ENCODE measurements around the gene TOMM40L. TPM values are rescaled to one million over a fixed set of nuclear protein-coding genes. Genes with fewer than 3 reads are reported as not detected.

The TOMM40L gene
- 10 to 100 TPM; 19.6 to 24.6 TPM for total RNA-seq
- long read RNA-seq, transcript TOMM40L-202 (10 exons, 2,708 nt): major isoform, 5 of 18 reads
- long read RNA-seq, partial matches to known transcripts: 5 of 18 reads
- long read RNA-seq, other reads (novel, unspliced or antisense): 4 of 18 reads

DNA sequence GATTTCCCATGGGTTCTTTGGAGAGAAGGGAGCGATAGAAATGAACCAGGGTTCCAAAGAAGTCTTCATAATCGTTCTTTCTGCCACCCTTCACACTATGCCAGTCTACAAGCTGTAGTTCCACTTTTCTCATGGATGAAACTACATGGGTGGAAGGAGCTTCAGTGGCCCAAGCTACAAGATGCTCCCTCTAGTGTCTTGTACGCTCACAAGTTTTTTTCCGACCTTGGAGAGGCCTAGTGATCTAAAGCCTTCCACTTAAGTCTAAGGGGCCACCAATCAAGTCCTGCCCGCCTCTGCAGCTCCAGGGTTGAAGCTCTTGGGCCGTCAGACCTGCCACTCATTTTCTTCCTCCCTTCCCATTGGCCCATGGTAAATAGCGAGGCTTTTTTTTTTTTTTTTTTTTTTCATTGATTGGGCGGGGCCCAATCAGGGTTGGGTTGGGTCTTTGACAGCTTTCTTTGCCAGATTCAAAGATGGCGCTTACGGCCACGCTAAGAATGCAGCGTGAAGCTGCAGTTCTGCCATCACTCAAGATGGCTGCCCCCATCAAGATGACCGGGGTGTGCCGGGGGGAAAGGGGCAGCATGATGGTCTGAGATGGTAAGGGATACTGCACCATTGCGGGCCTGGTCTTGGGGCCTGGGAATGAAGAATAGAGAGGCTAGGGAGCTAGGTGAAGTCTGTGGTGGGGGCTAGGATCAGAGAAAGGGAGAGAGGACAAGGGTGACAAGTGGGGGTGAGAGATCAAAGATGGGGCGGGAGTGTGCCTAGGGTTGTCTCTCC is at the start of gene TOMM40L:
TSS of gene TOMM40L (plus strand) at position 527 of the 786 bp plus-strand sequence. CDS start 430 bp downstream, outside the sequence.
- intact Hi-C loops (cut with DNase I, micrococcal nuclease): loop anchor here (5.0 to 10.0 kb wide), 3 partner anchors 67 to 159 kb away; no protein-coding TSS in a partner anchor
- peak; percentile 90 to 97 for DNase-seq
- ATAC-seq: peak; percentile 92

DNA sequence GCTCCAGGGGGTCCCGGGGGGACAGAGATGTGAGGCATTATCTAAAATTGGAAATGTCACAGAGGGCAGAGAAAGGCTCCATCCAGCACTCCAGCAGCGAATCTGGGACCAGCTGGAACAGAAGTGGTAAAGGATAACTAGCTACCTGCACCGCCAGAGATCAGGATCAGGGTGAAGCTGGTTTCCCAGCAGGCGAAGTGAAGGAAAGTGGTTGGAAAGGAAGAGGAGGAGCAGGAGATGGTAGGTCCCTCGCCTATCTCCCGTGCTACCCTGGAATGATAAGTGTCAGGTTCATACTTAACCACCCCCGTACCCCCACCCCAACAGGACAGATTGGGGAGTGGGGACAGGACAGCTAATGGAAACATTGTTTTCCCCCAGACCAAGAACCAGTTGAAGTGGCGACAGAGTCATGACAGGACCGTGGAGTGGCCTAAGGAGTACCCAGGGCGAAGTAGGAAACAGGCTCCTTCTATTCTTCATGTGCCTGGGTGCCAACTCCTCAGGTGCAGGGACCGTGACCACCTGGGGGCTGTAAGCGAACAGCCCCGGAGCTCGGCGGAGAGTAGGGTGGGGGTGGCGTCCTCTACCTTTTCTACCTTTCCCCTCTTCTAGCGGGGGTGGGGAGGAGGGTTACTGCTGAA is 49.3 kb upstream of the TOMM40L start:
- intact Hi-C loops (cut with DNase I, micrococcal nuclease): no loop called here
- no peak for DNase-seq
- peak; percentile 45 for ATAC-seq

DNA sequence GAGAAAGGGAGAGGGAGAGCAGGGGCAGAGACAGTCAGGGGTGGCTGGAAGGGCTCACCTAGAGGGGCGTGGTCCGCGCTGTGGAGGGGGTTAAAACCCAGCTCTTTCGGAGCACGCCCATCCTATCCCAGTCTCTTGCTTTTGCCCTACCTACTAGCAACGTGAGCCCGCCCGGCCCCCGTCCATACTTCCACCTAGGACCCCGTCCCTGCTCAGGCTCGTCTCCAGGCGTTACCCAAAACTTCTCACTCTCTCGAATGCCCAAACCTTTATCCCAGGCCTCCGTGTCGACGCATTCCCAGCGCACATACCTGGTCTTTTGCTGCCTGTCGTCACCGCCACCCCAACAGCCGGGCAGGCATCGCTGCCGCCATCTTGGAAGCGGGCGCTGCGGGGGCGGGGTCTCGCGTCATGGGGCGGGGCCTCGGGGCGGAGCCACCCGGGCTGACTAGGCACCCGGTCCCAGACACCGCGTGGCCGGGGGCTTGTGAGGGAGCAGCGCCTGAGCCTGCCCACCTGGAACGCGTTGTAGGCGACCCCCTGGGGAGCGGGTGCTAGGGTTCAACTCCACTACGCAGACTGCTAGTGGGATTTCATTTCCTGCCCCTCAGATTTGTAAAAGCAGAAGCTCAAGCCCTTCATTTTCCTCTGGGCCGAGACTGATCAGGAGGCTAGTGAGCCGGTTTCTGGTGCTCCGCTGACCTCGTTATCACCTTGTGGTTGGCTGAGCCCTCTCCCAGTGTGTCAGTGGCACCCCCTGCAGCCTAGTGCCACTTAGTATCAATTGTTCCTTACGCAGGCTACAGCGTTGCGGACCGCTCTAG is 48.5 kb upstream of the TOMM40L start, which contains the start of gene B4GALT3:
TSS of gene B4GALT3 (minus strand) at position 396 of the 824 bp plus-strand sequence. CDS start 1,447 bp downstream, outside the sequence.
- intact Hi-C loops (cut with DNase I, micrococcal nuclease): no loop called here
- peak; percentile 82 to 94 for DNase-seq
- peak; percentile 96 for ATAC-seq

DNA sequence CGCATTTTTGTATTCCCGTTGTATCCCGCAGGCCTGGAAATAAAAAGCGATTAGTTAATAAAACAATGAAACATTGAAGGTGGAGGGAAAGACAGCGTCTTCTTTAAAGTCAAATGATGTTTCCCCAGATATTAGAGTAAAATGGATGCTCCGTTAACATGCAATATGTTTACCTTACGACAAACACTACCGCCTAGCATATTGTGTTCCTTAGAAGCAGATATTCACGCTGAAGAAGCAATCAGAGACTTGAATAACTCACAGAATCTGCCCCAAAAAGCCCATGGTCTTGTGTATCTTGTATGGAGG is 48.0 kb upstream of the TOMM40L start:
- ATAC-seq (no peak), DNase-seq (no peak)
- intact Hi-C loops (cut with DNase I, micrococcal nuclease): no loop called here

DNA sequence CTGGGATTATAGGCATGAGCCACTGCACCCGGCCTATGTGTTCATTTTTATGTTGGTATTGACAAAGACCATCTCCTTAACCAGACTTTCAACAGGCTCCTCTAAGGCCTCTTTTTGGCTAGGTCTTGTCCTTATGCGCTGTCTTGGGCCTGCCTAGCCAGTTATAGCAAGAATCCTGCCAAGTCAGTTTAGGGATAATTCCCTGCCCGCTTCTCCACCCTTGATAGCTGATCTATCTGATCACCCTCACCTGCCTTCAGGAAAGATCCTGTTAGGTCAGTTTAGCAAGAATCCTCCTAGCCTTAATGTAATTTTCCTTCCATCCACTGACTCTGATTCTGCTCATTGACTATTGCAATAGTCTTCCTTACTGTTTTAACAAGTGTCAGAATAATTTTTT is 46.2 kb upstream of the TOMM40L start:
- no peak for DNase-seq
- no peak for ATAC-seq
- intact Hi-C loops (cut with DNase I, micrococcal nuclease): no loop called here

DNA sequence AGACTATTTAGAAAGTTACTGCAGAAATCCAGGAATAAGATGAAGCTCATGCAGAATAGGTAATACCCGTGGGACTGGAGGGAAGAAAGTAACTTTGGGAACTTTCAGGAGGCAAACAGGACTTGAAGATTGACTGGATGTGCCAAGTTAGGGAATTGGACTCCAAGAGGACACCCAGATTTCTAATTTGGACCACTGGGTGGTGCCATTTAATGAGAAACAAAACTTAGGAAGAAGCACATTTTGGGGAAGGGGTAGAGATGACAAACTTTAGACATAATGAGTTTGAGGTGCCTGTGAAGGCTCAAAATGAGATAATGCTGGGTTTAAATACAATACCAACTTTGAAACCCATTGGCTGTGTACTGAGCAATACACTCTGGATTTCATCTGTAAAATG is 45.2 kb upstream of the TOMM40L start:
- ATAC-seq (no peak), DNase-seq (no peak)
- intact Hi-C loops (cut with DNase I, micrococcal nuclease): no loop called here

GRCh38 chr1:161182214-161182613 is 43.6 kb upstream of the TOMM40L start:
- ATAC-seq (no peak), DNase-seq (no peak)
- intact Hi-C loops (cut with DNase I, micrococcal nuclease): no loop called here

DNA sequence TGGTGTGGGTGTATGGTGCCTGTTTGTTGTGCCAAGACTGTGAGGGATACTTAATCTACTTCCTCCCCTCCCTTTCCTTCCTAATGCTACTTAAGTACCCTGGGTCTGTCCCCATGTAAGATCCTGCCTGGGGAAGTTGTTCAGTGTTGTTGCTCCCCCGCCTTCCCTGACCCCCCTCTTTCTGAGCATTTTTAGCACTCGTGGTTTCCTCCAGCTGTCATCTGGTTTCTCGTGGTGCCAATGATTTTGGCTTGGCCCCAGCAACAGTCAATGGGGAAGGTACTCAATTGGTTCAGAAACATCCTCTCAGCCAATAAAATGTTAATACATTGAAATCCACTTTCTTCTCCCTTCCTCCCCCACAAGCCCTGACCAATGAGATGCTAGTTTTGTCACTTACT is 40.6 kb upstream of the TOMM40L start:
- peak; percentile 52 for ATAC-seq

GRCh38 chr1:161185732-161186311 is 40.0 kb upstream of the TOMM40L start:
- ATAC-seq (peak; percentile 25), DNase-seq (no peak)
- intact Hi-C loops (cut with DNase I, micrococcal nuclease): no loop called here

More for the DNA sequence above, 40.6 kb upstream of the TOMM40L start:
- peak; percentile 71 to 81 for DNase-seq
- intact Hi-C loops (cut with DNase I, micrococcal nuclease): no loop called here

DNA sequence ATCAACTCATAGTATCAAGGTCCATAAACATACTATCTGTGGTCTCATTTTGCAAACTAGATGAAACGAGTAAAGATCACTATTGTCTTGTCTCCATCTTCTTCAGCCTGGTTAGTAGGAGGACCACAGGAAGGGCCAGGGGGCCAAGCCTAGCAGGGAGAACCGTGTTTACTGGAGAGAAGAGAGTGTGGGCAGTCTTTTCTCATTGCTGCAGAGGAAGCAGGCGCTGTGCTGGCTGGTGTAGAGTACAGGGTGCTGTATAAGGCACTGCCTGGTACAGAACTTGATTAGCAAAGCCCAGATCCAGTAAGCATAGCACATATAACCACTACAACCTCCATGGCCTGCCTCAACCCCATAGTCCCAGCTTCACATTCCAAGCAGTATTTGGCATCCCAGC is 38.5 kb upstream of the TOMM40L start:
- intact Hi-C loops (cut with DNase I, micrococcal nuclease): no loop called here
- ATAC-seq (no peak), DNase-seq (no peak)

- intact Hi-C loops (cut with DNase I, micrococcal nuclease): no loop called here
- DNase-seq (no peak), ATAC-seq (no peak)
These were observed 37.5 kb upstream of the TOMM40L start for GRCh38 chr1:161188381-161188780.

- intact Hi-C loops (cut with DNase I, micrococcal nuclease): no loop called here
- DNase-seq (no peak), ATAC-seq (no peak)
These were observed 36.8 kb upstream of the TOMM40L start for GRCh38 chr1:161189036-161189435.

- intact Hi-C loops (cut with DNase I, micrococcal nuclease): no loop called here
- ATAC-seq: no peak
- no peak for DNase-seq
These were observed 34.8 kb upstream of the TOMM40L start for GRCh38 chr1:161190962-161191521.

GRCh38 chr1:161191971-161192370 is 33.9 kb upstream of the TOMM40L start:
- no peak for DNase-seq
- intact Hi-C loops (cut with DNase I, micrococcal nuclease): no loop called here
- no peak for ATAC-seq

DNA sequence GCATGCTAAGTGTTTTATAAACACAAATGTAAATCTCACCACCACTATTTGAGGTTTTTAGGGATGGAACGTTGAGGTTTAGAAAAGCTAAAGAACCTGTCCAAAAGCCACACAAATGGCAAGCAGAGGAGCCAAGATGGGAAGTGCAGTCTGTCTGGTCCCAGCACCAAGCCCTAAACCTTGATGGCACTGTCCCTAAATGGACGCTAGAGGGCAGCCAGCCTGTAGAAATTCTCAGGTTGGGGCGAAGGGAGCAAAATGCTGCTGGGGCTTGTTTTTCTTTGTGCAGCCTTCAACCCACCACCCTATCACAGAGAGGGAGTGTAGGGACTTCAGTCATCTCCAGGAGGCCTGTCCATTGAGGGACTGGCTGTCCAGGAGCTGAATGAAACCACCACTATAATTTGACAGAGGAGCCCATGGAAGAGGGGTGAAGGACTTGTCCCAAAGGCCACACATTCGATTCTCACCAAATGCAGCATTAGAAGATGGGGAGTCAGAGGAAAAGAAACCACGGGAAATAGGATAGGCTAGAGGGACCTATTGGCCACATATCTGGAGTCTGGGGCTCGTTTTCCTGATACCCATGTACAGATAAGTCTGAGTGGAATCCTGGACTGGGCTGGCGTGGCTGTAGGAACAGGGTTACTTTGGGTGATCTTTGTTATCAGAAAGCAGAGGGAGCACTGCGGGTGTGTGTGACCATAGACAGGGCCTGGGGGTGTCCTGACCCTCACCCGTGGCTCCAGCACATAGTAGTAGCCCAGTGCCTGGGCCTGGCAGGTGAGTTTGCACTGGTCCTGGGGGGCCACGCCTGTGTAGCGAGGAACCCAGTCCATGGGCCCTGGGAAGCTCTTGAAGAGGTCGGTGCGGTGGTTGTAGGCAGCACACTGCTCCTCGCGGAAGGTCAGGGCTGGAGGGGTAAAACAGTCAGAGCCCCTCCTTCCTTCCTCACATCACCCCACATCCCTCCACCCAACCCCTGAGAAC is 33.1 kb upstream of the TOMM40L start:
- ATAC-seq (peak; percentile 84), DNase-seq (peak in 1 of 2 donors; percentile 69)

GRCh38 chr1:161193561-161194235 is 32.2 kb upstream of the TOMM40L start:
- intact Hi-C loops (cut with DNase I, micrococcal nuclease): no loop called here
- ATAC-seq: no peak
- DNase-seq: no peak

More for the DNA sequence above, 33.1 kb upstream of the TOMM40L start:
- intact Hi-C loops (cut with DNase I, micrococcal nuclease): no loop called here

DNA sequence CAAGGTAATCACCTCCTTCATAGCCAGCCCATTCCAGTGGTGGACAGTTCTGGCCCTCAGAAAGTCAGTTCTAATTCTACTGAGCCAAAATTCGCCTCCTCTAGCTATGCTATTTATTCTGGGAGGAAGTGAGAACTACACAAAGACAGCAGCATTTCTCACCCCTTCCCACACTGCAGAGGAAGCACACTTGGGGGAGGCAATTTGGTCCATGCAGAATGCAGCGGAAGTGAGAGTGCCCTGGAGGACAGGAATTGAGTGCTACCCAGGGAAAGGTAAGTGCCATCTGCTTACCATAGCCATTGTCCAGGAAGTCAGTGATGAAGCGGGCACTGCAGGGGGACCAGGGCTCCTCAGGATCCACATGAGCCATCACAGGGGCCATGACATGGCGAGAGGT is 30.7 kb upstream of the TOMM40L start:
- intact Hi-C loops (cut with DNase I, micrococcal nuclease): no loop called here
- DNase-seq: no peak

More for the DNA sequence above, 30.7 kb upstream of the TOMM40L start:
- ATAC-seq: no peak
